Skeletal muscle tissue (tissue), 4 donors: ENCODE results near the gene OR2T5. TPM values are rescaled to one million over a fixed set of nuclear protein-coding genes. Genes with fewer than 3 reads are reported as not detected.
"Not testable (repeated sequence)": the region's sequence is repeated elsewhere in the genome, so short reads cannot be mapped to it uniquely, and the experiment has no call there.

Experiments
- H3K27ac ChIP-seq: one replicate; pipeline ENCODE4 v1.7.0; 2013; ENCODE audit warnings: mild to moderate bottlenecking, low read depth, low read length, inconsistent platforms
- H3K27me3 ChIP-seq, 3 donors: one replicate each; pipeline ENCODE4 v1.7.0; 2013; ENCODE audit warnings: low read length in 3 of 3; ENCODE audit not compliant: control insufficient read depth in 3 of 3, insufficient read depth in 3 of 3
- H3K36me3 ChIP-seq, 3 donors: one replicate each; pipeline ENCODE4 v1.7.0; 2013; ENCODE audit warnings: low read length in 3 of 3; ENCODE audit not compliant: control insufficient read depth in 3 of 3, insufficient read depth in 3 of 3
- H3K4me1 ChIP-seq, 3 donors: one replicate each; pipeline ENCODE4 v1.7.0; 2013; ENCODE audit warnings: low read length in 3 of 3, mild to moderate bottlenecking in 3 of 3; ENCODE audit not compliant: control insufficient read depth in 3 of 3, insufficient read depth in 3 of 3
- H3K4me3 ChIP-seq, 3 donors: one replicate each; pipeline ENCODE4 v1.7.0; 2013; ENCODE audit warnings: low read length in 3 of 3
- H3K9ac ChIP-seq, 3 donors: one replicate each; pipeline ENCODE4 v1.7.0; 2013; ENCODE audit warnings: low read length in 3 of 3, mild to moderate bottlenecking in 3 of 3, moderate library complexity in 2 of 3, low read depth in 1 of 3
- H3K9me3 ChIP-seq, 3 donors: one replicate each; pipeline ENCODE4 v1.7.0; 2013; ENCODE audit warnings: low read length in 3 of 3; ENCODE audit not compliant: control insufficient read depth in 3 of 3
- total RNA-seq: library from RNA; depleted of rRNA; stranded (reverse); fragments of >200 nt; gene quantifications from one replicate; pipeline ENCODE4 v1.2.3, GENCODE V29; 2014
- donor health status: Osteomylitis.

The OR2T5 gene
- not detected for total RNA-seq

DNA sequence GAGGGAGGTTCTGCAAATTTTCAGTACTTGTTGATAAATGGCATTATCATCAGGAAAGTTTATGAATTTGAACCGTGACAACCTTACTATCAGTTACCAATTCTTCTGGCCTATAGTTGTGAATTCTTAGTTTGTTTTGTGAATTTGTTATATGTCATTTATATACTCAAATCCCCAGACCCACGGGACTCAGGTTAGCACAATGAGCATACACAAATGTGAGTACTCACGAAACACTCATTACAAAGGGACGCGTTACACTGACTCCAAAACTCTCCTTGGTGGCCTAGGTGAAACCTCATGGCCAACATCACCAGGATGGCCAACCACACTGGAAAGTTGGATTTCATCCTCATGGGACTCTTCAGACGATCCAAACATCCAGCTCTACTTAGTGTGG, at the start of gene OR2T5:
Gene OR2T5, plus strand, starts transcription at position 301 of the 400 bp plus-strand sequence. Its CDS starts 0 bp downstream, at position 301.
- not testable (repeated sequence) for H3K27ac ChIP-seq, H3K9me3 ChIP-seq, H3K4me3 ChIP-seq, H3K36me3 ChIP-seq, H3K4me1 ChIP-seq, H3K27me3 ChIP-seq, H3K9ac ChIP-seq

DNA sequence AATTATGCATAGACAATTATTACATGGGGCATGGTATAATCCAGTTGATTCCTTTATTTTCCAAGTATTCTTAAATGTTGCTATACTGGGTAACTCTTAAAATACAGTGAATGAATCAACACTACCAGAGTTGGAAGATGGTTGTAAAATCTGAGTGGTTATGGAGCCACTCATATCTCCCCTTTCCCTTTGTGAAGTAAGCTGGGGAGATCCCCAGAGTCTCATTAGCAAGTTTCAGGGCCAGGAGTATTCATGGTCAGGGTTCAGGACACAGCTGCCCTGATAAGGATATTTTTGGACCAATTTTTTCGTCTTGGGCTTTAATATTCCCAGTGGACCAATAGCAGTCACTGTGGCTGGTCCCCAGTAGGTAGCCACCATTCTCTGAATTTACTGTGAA, 49.7 kb upstream of the OR2T5 start:
- H3K27me3 ChIP-seq, H3K4me3 ChIP-seq, H3K9ac ChIP-seq, H3K9me3 ChIP-seq, H3K27ac ChIP-seq, H3K36me3 ChIP-seq, H3K4me1 ChIP-seq: not testable (repeated sequence)

GRCh38 chr1:248439283-248439682, 49.1 kb upstream of the OR2T5 start:
- H3K27me3 ChIP-seq, H3K9me3 ChIP-seq, H3K27ac ChIP-seq, H3K9ac ChIP-seq, H3K4me3 ChIP-seq, H3K36me3 ChIP-seq, H3K4me1 ChIP-seq: not testable (repeated sequence)

DNA sequence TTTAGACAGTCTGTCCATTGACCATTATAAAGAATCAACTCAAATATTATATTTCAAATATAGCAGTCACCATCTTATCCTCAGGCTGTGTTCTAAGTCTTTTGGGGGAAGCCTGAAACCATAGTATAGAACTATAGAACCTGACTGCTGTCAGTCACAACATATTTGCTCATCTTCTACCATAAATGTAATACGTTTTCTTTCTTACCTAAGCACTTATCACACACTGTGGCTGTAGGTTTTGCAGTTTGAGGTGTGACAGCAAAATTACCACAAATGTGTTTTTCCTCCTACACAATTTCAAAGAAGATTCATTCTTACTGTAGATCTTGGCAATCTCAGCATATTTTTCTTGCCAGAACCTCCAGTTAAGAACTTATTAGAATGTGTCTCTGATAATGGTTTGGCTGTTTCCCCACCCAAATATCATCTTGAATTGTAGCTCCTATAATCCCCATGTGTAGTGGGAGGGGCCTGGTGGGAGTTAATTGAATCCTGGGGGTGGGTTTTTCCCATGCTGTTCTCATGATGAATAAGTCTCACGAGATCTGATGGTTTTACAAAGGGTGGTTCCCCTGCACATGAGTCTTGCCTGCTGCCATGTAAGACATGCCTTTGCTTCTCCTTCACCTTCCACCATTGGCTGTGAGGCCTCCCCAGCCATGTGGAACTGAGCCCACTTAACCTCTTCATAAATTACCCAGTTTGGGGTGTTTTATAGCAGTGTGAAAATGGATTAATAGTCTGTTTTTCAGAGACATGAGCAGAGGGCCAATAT, 45.7 kb upstream of the OR2T5 start:
- H3K27me3 ChIP-seq, H3K9me3 ChIP-seq, H3K36me3 ChIP-seq, H3K4me1 ChIP-seq, H3K9ac ChIP-seq, H3K27ac ChIP-seq, H3K4me3 ChIP-seq: not testable (repeated sequence)

DNA sequence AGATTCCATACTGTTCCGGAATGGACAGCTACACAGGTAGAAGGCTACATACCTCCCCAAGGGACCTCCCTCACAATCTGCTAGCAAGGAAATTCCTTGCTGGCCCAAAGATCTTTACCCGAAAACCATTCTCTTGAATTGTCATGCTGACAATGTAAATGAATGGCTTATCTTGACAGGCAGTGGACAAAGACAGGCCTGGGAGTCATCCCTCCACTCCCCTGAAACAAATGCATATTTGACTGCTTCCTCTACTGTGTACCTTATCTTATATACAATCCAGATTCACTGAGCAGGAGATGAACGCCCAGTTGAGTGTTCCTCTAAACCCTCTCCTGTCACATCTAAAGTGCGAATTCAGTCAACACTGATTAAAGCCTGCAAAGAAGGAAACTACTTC, 43.8 kb upstream of the OR2T5 start:
- H3K9ac ChIP-seq, H3K9me3 ChIP-seq, H3K27ac ChIP-seq, H3K4me1 ChIP-seq, H3K36me3 ChIP-seq, H3K27me3 ChIP-seq, H3K4me3 ChIP-seq: not testable (repeated sequence)

GRCh38 chr1:248445399-248445798, 43.0 kb upstream of the OR2T5 start, which contains the start of gene OR2T2:
OR2T2 (plus strand) TSS chr1:248445637; CDS start chr1:248452798, 7,161 bp downstream.
- H3K4me1 ChIP-seq, H3K4me3 ChIP-seq, H3K27me3 ChIP-seq, H3K9ac ChIP-seq, H3K27ac ChIP-seq, H3K36me3 ChIP-seq, H3K9me3 ChIP-seq: not testable (repeated sequence)

GRCh38 chr1:248448409-248449074, 39.8 kb upstream of the OR2T5 start:
- H3K27ac ChIP-seq, H3K27me3 ChIP-seq, H3K36me3 ChIP-seq, H3K9ac ChIP-seq, H3K4me3 ChIP-seq, H3K4me1 ChIP-seq, H3K9me3 ChIP-seq: not testable (repeated sequence)

DNA sequence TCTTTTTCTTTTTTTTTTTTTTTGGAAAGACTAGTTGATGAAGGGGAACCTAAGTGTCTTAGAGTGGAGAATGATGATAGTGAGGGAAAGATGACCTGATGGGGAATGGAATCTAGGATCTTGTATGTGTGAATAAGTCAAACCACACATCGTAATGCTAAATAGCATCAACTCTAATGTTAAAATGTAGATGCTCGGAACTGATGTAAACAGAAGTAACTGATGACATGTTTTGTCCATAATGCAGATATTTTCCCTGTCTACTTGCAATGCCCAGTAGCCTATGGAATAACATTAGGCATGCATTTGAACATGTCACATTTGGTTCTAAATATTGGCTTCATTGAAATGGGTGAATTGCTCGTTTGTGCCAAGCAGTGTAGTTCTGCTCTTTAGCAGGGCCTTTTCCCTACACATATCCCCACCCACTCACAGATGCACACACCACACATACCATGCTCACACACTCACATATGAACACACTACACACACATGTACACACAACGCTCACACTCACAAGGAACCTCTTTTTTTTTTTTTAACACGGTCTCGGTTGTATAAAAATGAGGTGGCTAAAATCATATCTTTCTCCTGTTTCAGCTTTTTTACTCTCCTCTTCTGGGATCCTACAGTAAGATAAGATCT, 38.4 kb upstream of the OR2T5 start:
- H3K36me3 ChIP-seq, H3K4me1 ChIP-seq, H3K27ac ChIP-seq, H3K9me3 ChIP-seq, H3K4me3 ChIP-seq, H3K9ac ChIP-seq, H3K27me3 ChIP-seq: not testable (repeated sequence)

GRCh38 chr1:248450466-248451145, 37.8 kb upstream of the OR2T5 start:
- H3K36me3 ChIP-seq, H3K27ac ChIP-seq: not testable (repeated sequence)

GRCh38 chr1:248453619-248454018, 34.8 kb upstream of the OR2T5 start:
- H3K4me1 ChIP-seq, H3K27me3 ChIP-seq, H3K4me3 ChIP-seq, H3K27ac ChIP-seq, H3K9ac ChIP-seq, H3K9me3 ChIP-seq, H3K36me3 ChIP-seq: not testable (repeated sequence)

More at GRCh38 chr1:248450466-248451145, 37.8 kb upstream of the OR2T5 start:
- not testable (repeated sequence) for H3K9ac ChIP-seq, H3K4me1 ChIP-seq, H3K4me3 ChIP-seq, H3K9me3 ChIP-seq, H3K27me3 ChIP-seq
